HG02852 (cell line): ENCODE results near the gene DYNC1LI1.

Experiments used
- ATAC-seq: cut with Tn5 transposase; IDR thresholded peaks from one replicate; pipeline ENCODE4 v1.9.1; 2021; ENCODE audit warnings: mild to moderate bottlenecking, moderate library complexity; ENCODE audit not compliant: unreplicated experiment

DYNC1LI1 gene

GRCh38 chr3:32493437-32494414 lies 76.9 kb downstream of the DYNC1LI1 start:
- peak; percentile 85 for ATAC-seq

GRCh38 chr3:32492684-32493436 lies 77.8 kb downstream of the DYNC1LI1 start:
- no peak for ATAC-seq

DNA sequence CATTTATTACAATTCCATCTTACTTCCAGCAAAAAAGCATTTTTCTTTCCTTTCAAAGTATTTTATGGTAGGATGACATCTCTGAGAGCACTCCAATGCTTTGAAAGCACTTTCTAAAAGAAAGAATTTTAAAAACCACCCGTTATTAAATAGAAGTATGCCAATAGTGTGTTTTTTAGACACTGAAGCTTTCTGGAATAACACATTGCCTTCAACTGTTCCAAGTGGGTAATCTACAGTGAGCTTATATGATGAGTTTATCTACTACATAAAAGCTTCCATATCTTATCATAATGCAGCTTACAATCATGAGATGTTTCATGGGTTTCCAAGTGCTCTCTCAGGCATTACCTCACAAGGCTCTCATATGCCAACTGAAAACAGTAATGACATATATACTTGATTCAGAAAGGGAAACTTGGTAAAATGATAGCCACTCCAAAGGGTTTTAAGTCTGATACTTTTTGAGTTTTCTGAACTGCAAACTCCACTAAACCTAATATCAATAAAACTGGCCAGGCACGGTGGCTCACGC lies 82.1 kb downstream of the DYNC1LI1 start:
- no peak for ATAC-seq

DNA sequence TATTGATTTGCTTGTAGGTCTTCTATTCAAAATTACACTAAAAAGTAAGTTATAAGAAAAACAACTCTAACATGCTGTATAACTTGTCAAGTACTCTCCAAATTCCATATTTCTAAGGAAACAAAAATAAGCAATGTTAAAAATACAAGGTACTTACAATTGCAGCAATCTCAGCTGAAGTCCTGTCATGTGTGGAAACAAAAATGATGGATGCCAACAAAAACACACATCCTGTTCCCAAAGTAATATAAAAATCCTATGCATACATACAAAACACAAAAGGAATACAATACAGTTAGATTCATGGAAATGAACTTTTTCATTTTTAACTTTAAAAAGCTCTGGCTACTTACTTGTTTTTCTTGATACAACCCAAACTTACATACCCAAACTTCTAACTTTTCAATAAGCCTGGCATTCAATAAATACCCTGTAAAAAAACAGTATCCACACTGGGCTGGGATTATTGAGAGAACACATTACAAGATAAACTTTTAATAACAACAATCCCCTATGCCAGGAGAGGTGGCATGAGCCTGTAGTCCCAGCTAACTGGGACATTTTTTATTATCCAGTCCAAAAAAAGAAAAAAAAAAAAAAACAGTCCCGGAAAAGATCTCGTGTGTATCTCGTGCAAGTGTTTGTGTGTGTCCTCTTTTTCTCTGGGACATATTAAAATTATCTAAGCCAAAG lies 82.7 kb downstream of the DYNC1LI1 start:
- ATAC-seq, result no peak

DNA sequence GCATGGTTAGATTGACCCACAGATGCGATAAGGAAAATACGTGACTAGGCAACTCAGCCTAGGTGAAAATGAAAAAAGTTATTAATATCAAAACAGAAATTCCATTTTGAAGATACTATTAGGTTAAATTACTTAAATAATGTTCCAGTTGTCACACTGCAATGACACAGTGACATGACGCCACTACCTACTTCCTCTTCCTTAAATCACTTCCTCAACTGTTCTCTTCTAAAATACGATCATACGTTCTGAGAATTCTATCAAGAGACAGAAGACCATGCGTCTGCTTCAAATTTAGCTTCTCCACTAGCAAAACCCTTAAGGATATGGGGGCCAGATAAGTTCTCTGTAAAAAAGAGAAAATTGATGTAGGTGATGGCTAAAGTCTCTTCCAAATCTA lies 86.2 kb downstream of the DYNC1LI1 start:
- ATAC-seq, result no peak

- ATAC-seq, result no peak
Measured at GRCh38 chr3:32483772-32484171, 86.9 kb downstream of the DYNC1LI1 start.

DNA sequence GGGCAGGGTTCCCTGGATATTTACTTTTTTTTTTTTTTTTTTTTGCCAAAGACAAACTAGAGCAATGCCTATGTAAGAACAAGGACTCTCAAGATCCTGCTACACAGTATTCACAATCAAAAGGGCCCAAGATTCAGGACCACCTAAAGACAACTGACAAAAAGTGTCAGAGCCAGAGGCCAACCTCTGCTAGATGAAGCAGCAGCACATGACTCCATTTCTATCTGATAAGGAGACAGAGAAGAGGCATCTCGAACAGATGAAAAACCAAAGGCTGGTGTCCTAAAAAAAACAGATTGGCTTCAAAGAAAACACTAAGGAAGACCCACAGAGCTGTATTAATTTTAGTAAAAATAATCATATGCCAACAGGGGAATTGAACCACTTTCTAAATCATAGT lies 88.0 kb downstream of the DYNC1LI1 start:
- ATAC-seq, result no peak

GRCh38 chr3:32481791-32482631 lies 88.6 kb downstream of the DYNC1LI1 start:
- ATAC-seq, result no peak

DNA sequence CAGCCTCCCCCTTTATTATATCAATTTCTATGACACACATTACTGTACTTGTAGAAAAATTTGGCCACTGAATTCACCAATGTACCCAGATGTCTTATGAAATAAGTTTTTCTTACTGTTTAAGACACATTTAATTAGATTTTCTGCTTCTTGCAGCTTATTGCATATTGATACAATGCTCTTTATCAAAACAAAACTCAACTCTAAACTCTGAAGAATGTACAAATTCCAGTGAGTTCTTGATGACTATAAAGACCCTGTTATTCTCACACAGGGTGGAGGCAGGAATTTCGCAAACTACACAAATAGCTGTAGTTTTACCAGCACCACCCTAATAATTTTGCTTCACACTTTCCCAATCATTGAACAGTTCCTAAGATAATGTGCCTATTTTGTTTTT lies 90.1 kb downstream of the DYNC1LI1 start:
- ATAC-seq, result no peak
